MG63 (cell line): Measurements from ENCODE around the gene SCFD1. TPM values are rescaled to one million over a fixed set of nuclear protein-coding genes. Genes with fewer than 3 reads are reported as not detected.

Experiments used
- DNase-seq: peaks from one replicate; pipeline ENCODE4 v3.0.0-alpha.2; 2020
- H3K27me3 ChIP-seq: fragments of 250-450 bp; sonication (Bioruptor Pico); 2 replicates; pipeline ENCODE4 v1.5.1; 2020; ENCODE audit warnings: mild to moderate bottlenecking, moderate library complexity
- H3K36me3 ChIP-seq: fragments of 250-450 bp; sonication (Bioruptor Pico); 2 replicates; pipeline ENCODE4 v1.5.1; 2020; ENCODE audit warnings: mild to moderate bottlenecking, moderate library complexity
- H3K4me3 ChIP-seq: fragments of 250-450 bp; sonication (Bioruptor Pico); 2 replicates; pipeline ENCODE4 v1.5.1; 2020; ENCODE audit warnings: mild to moderate bottlenecking, moderate library complexity
- H3K9me3 ChIP-seq: fragments of 250-450 bp; sonication (Bioruptor Pico); 2 replicates; pipeline ENCODE4 v1.5.1; 2020; ENCODE audit warnings: mild to moderate bottlenecking, moderate library complexity
- total RNA-seq: library from RNA; depleted of rRNA; stranded (reverse); fragments of >200 nt; shearing (Covaris generic); gene quantifications from 2 replicates; pipeline ENCODE4 v1.2.3, GENCODE V29; 2014; ENCODE audit warnings: low replicate concordance

The SCFD1 gene
- total RNA-seq, 1 experiment from 2014 or later: 57.4 TPM

DNA sequence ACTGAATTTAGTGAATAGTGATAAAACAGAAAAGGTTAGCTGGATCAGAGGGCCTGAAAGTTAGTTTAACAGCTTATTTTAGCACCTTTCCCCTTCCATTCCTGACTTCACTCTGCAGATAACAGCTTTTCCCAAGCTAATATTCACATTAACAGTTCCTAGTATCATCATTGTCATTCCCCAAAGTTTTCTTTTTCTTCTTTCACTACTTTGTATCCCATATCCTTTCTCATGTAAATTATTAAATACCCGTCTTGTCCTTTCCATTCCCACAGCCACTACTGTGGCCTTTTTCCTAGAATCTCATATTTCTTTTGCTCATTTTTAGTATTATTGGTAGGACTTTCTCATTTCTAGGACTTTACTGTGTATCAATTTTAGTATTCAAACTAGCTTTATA is 70.5 kb downstream of the SCFD1 start:
- peaks cover 3% of the 10 kb centered on the region; the same call in 1 of the 2 replicates for H3K36me3 ChIP-seq
- no peak for DNase-seq
- H3K27me3 ChIP-seq: no peaks in the 10 kb centered on the region
- H3K4me3 ChIP-seq: no peak overlapping the region
- H3K9me3 ChIP-seq: no peaks in the 10 kb centered on the region

GRCh38 chr14:30698463-30698862 is 76.3 kb downstream of the SCFD1 start:
- Histone ChIP-seq H3K27me3 (no peaks in the 10 kb centered on the region), H3K4me3 (no peak overlapping the region), H3K9me3 (no peaks in the 10 kb centered on the region), H3K36me3 (peaks cover 14% of the 10 kb centered on the region)
- no peak for DNase-seq

DNA sequence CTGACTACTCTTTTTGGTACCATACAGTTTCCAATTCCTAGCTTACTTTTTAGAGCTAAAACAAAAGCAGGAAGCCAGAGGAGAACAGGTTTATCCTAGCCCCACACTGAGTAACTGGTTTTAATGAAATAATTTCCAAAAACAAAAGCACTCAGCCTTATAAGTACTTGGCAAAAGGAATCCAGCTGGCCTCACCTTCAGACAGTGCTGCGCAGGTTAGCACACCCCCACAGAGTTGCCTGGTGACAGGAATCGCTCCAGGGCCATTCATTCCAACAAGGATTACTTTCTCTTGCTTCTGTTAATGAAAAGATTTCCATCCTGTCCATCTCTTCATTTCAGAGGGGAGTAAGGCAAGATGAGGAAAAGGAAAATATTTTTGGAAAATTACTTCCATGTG is 84.6 kb downstream of the SCFD1 start:
- Histone ChIP-seq H3K27me3 (no peaks in the 10 kb centered on the region), H3K36me3 (peaks cover 10% of the 10 kb centered on the region), H3K9me3 (no peaks in the 10 kb centered on the region), H3K4me3 (no peak overlapping the region)
- DNase-seq: no peak

DNA sequence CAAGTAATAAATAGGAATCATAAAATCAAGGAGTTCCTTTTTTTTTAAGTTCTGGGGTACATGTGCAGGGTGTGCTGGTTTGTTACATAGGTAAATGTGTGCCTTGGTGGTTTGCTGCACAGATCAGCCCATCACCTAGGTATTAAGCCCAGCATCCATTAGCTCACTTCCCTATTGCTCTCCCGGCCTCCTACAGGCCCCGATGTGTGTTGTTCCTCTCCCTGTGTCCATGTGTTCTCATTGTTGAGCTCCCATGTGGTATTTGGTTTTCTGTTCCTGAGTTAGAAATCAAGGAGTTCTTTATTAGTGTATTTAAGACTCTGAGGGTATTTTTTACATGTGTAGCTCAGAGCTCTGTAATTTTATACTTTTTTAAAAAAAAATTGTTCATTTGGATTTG is 86.0 kb downstream of the SCFD1 start:
- H3K36me3 ChIP-seq: no peaks in the 10 kb centered on the region; the same call in 1 of the 2 replicates
- no peaks in the 10 kb centered on the region for H3K9me3 ChIP-seq
- DNase-seq: no peak
- H3K27me3 ChIP-seq: no peaks in the 10 kb centered on the region
- no peak overlapping the region for H3K4me3 ChIP-seq

GRCh38 chr14:30709201-30709600 is 87.1 kb downstream of the SCFD1 start:
- Histone ChIP-seq H3K27me3 (no peaks in the 10 kb centered on the region), H3K4me3 (no peak overlapping the region), H3K36me3 (no peaks in the 10 kb centered on the region; the same call in 1 of the 2 replicates), H3K9me3 (no peaks in the 10 kb centered on the region)
- DNase-seq: no peak

- Histone ChIP-seq H3K4me3 (no peak overlapping the region), H3K27me3 (no peaks in the 10 kb centered on the region), H3K9me3 (no peaks in the 10 kb centered on the region), H3K36me3 (no peaks in the 10 kb centered on the region; the same call in 1 of the 2 replicates)
- DNase-seq: no peak
Observed at GRCh38 chr14:30710876-30711275, 88.8 kb downstream of the SCFD1 start.

GRCh38 chr14:30719137-30719536 is 97.0 kb downstream of the SCFD1 start:
- Histone ChIP-seq H3K4me3 (no peak overlapping the region), H3K36me3 (peaks cover 2% of the 10 kb centered on the region; the same call in 1 of the 2 replicates), H3K9me3 (no peaks in the 10 kb centered on the region), H3K27me3 (no peaks in the 10 kb centered on the region)
- DNase-seq: no peak

DNA sequence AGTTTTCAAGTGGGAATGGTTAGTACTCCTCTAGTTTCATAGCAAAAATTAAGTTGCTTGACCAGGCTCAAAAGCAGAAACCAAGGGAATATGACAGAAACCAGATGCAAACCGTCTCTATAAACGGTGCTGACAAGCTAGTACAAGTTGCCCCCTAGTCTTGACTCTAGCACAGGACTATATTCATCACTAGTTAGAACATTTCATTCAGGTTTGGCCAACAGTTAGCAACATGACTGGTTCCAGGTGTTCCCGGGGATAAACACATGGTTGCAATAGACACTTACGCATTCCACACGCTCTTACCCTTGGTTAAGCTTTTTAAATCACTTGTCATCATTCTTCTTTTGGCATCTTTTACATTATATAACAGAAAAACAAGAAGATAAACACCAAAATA is 103.6 kb downstream of the SCFD1 start:
- Histone ChIP-seq H3K9me3 (0 out of 2 replicates have a peak, but pooled peaks cover 2% of the 10 kb centered on the region), H3K4me3 (no peak overlapping the region), H3K27me3 (no peaks in the 10 kb centered on the region), H3K36me3 (peaks cover 6% of the 10 kb centered on the region; the same call in 1 of the 2 replicates)
- no peak for DNase-seq

DNA sequence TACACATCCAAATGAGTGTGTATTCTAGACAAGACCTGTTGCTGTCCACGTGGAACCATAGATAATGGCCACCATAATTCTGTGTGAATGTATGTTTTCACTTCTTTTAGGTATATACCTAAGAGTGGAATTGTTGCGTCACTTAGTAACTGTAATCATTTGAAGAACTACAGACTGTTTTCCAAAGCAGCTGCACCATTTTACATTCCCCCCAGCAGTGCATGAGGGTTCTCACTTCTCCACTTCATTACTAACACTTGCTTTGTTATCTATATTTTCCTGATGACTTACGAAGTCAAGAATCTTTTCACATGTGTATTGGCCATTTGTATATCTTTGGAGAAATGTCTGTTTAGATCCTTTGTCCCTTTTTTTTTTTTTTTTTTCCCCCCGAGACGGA is 106.4 kb downstream of the SCFD1 start:
- Histone ChIP-seq H3K4me3 (no peak overlapping the region), H3K27me3 (no peaks in the 10 kb centered on the region), H3K9me3 (0 out of 2 replicates have a peak, but pooled peaks cover 2% of the 10 kb centered on the region), H3K36me3 (peaks cover 4% of the 10 kb centered on the region; the same call in 1 of the 2 replicates)
- DNase-seq: no peak

GRCh38 chr14:30737916-30738315 is 115.8 kb downstream of the SCFD1 start:
- Histone ChIP-seq H3K36me3 (peaks cover 10% of the 10 kb centered on the region), H3K9me3 (no peaks in the 10 kb centered on the region), H3K4me3 (no peak overlapping the region), H3K27me3 (no peaks in the 10 kb centered on the region)
- no peak for DNase-seq

DNA sequence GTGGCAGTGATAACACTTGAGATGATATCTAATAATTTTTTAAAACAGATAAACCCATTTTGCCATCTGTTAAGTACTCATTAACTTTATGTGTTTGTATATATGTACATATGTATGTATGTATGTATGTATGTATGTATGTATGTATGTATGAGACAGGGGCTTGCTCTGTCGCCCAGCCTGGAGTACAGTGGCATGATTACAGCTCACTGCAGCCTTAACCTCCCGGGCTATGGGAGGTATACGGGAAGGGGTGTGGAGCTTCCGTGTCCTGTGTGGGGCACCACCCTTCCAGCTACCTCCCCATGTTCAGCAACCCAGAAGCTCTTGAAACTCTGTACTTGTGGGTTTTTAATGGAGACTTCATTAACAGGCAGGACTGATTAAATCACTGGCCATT is 116.9 kb downstream of the SCFD1 start:
- no peak for DNase-seq
- peaks cover 10% of the 10 kb centered on the region for H3K36me3 ChIP-seq

DNA sequence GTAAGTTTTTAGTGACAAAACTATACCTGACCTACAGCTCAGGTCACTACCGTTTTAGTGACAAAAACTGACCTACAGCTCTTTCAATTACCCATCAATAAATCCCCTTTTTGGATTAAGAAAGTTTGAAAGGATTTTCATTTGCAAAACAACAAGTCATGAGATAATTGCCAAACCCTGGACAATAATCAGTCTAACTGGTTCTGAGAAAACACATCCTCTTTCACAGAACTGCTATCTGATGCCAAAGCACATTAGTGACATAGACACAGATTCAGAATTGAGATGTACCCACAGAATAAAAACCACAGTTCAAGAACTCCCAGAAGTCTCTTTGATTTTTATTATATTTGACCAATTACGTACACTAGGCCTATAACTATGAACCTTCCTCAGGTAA is 126.2 kb downstream of the SCFD1 start:
- no peak for DNase-seq
- Histone ChIP-seq H3K36me3 (no peaks in the 10 kb centered on the region), H3K27me3 (no peaks in the 10 kb centered on the region), H3K9me3 (no peaks in the 10 kb centered on the region), H3K4me3 (no peak overlapping the region)

More for the DNA sequence above, 116.9 kb downstream of the SCFD1 start:
- Histone ChIP-seq H3K4me3 (no peak overlapping the region), H3K9me3 (no peaks in the 10 kb centered on the region), H3K27me3 (no peaks in the 10 kb centered on the region)

- Histone ChIP-seq H3K36me3 (no peaks in the 10 kb centered on the region), H3K27me3 (no peaks in the 10 kb centered on the region), H3K9me3 (no peaks in the 10 kb centered on the region), H3K4me3 (no peak overlapping the region)
- DNase-seq: no peak
Observed at GRCh38 chr14:30751646-30752416, 129.7 kb downstream of the SCFD1 start.

DNA sequence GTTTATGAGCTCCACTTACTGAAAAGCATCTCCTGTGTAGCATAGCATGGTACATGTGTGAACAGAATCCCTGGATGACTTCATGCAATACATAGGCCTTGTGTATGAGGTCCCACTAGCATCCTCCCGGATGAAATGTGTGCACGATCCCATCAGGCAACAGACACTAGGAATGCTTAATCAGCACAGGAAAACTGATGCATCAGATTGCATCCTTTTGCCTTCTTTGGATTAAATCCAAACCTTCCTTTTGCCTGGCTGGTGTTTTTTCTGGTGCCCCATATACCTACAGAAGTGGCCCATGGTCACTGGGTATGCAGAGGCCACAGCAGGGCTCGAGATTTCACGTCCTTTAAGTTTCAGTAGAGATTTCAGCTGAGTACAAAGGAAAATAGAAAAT is 131.3 kb downstream of the SCFD1 start:
- Histone ChIP-seq H3K36me3 (no peaks in the 10 kb centered on the region), H3K9me3 (no peaks in the 10 kb centered on the region), H3K4me3 (no peak overlapping the region), H3K27me3 (no peaks in the 10 kb centered on the region)
- DNase-seq: no peak

DNA sequence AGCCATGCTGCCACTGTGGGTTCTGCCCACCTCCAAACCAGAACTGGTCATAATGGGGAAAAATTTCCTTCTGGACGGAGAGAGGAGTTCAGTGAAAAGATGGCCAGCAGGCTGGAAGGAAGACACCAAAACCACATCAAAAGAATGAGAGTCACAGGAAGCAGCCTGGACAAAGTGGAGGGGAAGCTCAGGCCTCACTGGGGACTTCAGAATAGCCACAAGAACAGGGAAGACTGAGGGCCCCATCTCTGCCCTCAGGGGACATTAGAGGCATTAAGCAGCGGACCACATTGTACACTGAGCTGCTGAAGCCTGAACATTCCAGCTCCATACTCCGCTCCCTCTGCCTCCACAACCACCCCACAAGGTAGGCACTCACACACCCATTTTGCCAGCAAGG is 132.7 kb downstream of the SCFD1 start:
- Histone ChIP-seq H3K4me3 (no peak overlapping the region), H3K9me3 (no peaks in the 10 kb centered on the region), H3K36me3 (no peaks in the 10 kb centered on the region), H3K27me3 (no peaks in the 10 kb centered on the region)
- no peak for DNase-seq

- DNase-seq: no peak
- Histone ChIP-seq H3K4me3 (no peak overlapping the region), H3K9me3 (no peaks in the 10 kb centered on the region), H3K27me3 (no peaks in the 10 kb centered on the region), H3K36me3 (no peaks in the 10 kb centered on the region)
Observed at GRCh38 chr14:30756594-30756993, 134.5 kb downstream of the SCFD1 start.

DNA sequence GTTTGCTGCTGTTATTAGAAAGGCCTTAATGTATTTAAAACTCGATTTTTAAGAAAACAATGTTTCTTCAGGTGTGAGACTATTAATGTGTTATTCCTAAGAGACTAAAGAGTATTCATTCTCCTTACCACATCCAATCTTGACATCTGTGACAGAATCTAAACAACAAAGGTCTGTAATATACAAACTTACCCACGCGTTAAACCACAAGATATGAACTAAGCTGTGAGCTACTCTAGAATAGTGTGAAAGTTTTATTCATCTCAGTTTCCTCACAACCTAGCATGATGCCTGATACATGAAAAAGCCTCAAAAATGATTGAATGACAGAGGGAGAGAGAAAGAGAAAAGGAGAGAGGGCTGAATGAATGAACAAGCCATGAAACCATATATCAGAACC is 135.0 kb downstream of the SCFD1 start:
- H3K27me3 ChIP-seq: no peaks in the 10 kb centered on the region
- H3K36me3 ChIP-seq: no peaks in the 10 kb centered on the region
- DNase-seq: no peak
- H3K9me3 ChIP-seq: no peaks in the 10 kb centered on the region
- H3K4me3 ChIP-seq: no peak overlapping the region
